ENCODE measurements around the gene ITIH1. TPM values are rescaled to one million over a fixed set of nuclear protein-coding genes. Genes with fewer than 3 reads are reported as not detected.

The ITIH1 gene
- polyA plus RNA-seq, 1 donor from 2014 or later = not detected

- H3K9ac ChIP-seq (ENCODE audit: low read length) = no peak overlapping the region
- no peak for TF ChIP-seq REST (IDR thresholded peaks at IDR 0.05; ENCODE audit: borderline replicate concordance)
- no peak for TF ChIP-seq MXI1 (conservative IDR thresholded peaks at IDR 0.05; ENCODE audit: poor library complexity, severe bottlenecking)
- no peak for TF ChIP-seq EZH2 (IDR thresholded peaks at IDR 0.05; ENCODE audit: borderline replicate concordance, insufficient read depth, low read length, poor library complexity, severe bottlenecking)
- TF ChIP-seq POLR2AphosphoS5 (IDR thresholded peaks at IDR 0.05) = no peak
- TF ChIP-seq CTCF (IDR thresholded peaks at IDR 0.05; ENCODE audit: poor library complexity, severe bottlenecking) = no peak
- TF ChIP-seq TAF1 (IDR thresholded peaks at IDR 0.05; ENCODE audit: low read depth) = no peak
- TF ChIP-seq SMC3 (conservative IDR thresholded peaks at IDR 0.05; ENCODE audit: poor library complexity) = no peak
- no peak for TF ChIP-seq EP300 (conservative IDR thresholded peaks at IDR 0.05; ENCODE audit: poor library complexity, severe bottlenecking)
- no peak for TF ChIP-seq RAD21 (conservative IDR thresholded peaks at IDR 0.05)
- no peaks in the 10 kb centered on the region for H3K9me2 ChIP-seq (ENCODE audit: insufficient read depth, low read length)
- H3K27me3 ChIP-seq (ENCODE audit: insufficient read depth, low read depth, low read length) = no peaks in the 10 kb centered on the region
- H3K27ac ChIP-seq (ENCODE audit: low read length) = no peak overlapping the region
- H3K9me3 ChIP-seq (ENCODE audit: low read length) = no peaks in the 10 kb centered on the region
- no peaks in the 10 kb centered on the region for H3K79me2 ChIP-seq (replicated peaks; ENCODE audit: insufficient read depth, low read length)
- no peak overlapping the region for H3K4me2 ChIP-seq (ENCODE audit: low read length)
- no peaks in the 10 kb centered on the region for H3F3A ChIP-seq (ENCODE audit: insufficient read depth, low read length, poor library complexity, severe bottlenecking)
- H3K36me3 ChIP-seq (ENCODE audit: insufficient read depth, low read length) = no peaks in the 10 kb centered on the region
- H2AFZ ChIP-seq (ENCODE audit: low read depth, low read length) = no peak overlapping the region
- H4K20me1 ChIP-seq (ENCODE audit: insufficient read depth) = no peaks in the 10 kb centered on the region
- H3K4me3 ChIP-seq (ENCODE audit: low read length) = no peak overlapping the region
These were observed 18.0 kb downstream of the ITIH1 start for GRCh38 chr3:52795298-52795900.

- TF ChIP-seq SMC3 (conservative IDR thresholded peaks at IDR 0.05; ENCODE audit: poor library complexity) = no peak
- TF ChIP-seq CTCF (IDR thresholded peaks at IDR 0.05; ENCODE audit: poor library complexity, severe bottlenecking) = no peak
- no peak for TF ChIP-seq MXI1 (conservative IDR thresholded peaks at IDR 0.05; ENCODE audit: poor library complexity, severe bottlenecking)
- no peak for TF ChIP-seq RAD21 (conservative IDR thresholded peaks at IDR 0.05)
- no peak for TF ChIP-seq EZH2 (IDR thresholded peaks at IDR 0.05; ENCODE audit: borderline replicate concordance, insufficient read depth, low read length, poor library complexity, severe bottlenecking)
- no peak for TF ChIP-seq EP300 (conservative IDR thresholded peaks at IDR 0.05; ENCODE audit: poor library complexity, severe bottlenecking)
- no peak for TF ChIP-seq POLR2AphosphoS5 (IDR thresholded peaks at IDR 0.05)
- no peak for TF ChIP-seq TAF1 (IDR thresholded peaks at IDR 0.05; ENCODE audit: low read depth)
- no peak for TF ChIP-seq REST (IDR thresholded peaks at IDR 0.05; ENCODE audit: borderline replicate concordance)
- Histone ChIP-seq H4K20me1 (ENCODE audit: insufficient read depth) (no peaks in the 10 kb centered on the region), H3K4me3 (ENCODE audit: low read length) (no peak overlapping the region), H3K27me3 (ENCODE audit: insufficient read depth, low read depth, low read length) (no peaks in the 10 kb centered on the region), H3K9me2 (ENCODE audit: insufficient read depth, low read length) (no peaks in the 10 kb centered on the region), H3K4me2 (ENCODE audit: low read length) (no peak overlapping the region), H3K27ac (ENCODE audit: low read length) (no peak overlapping the region), H3F3A (ENCODE audit: insufficient read depth, low read length, poor library complexity, severe bottlenecking) (no peaks in the 10 kb centered on the region), H3K36me3 (ENCODE audit: insufficient read depth, low read length) (no peaks in the 10 kb centered on the region), H3K79me2 (replicated peaks; ENCODE audit: insufficient read depth, low read length) (no peaks in the 10 kb centered on the region), H3K9ac (ENCODE audit: low read length) (no peak overlapping the region), H2AFZ (ENCODE audit: low read depth, low read length) (no peak overlapping the region), H3K9me3 (ENCODE audit: low read length) (no peaks in the 10 kb centered on the region)
These were observed 19.0 kb downstream of the ITIH1 start for GRCh38 chr3:52796411-52796810.
